GM21526 (cell line): ENCODE measurements around the gene PDE7B.

ENCODE experiments used
- ATAC-seq: cut with Tn5 transposase; IDR thresholded peaks from one replicate; pipeline ENCODE4 v1.9.1; 2021; ENCODE audit warnings: moderate library complexity; ENCODE audit not compliant: unreplicated experiment, low FRiP score

Gene PDE7B

GRCh38 chr6:136169394-136170148 is 318.1 kb downstream of the PDE7B start:
- ATAC-seq = no peak

GRCh38 chr6:136171231-136171630 is 319.7 kb downstream of the PDE7B start:
- ATAC-seq = no peak

- ATAC-seq = no peak
Measured at GRCh38 chr6:136173519-136174507, 322.3 kb downstream of the PDE7B start.

GRCh38 chr6:136174510-136174909 is 323.0 kb downstream of the PDE7B start:
- ATAC-seq = no peak

GRCh38 chr6:136175873-136176272 is 324.4 kb downstream of the PDE7B start:
- no peak for ATAC-seq

GRCh38 chr6:136178749-136179148 is 327.2 kb downstream of the PDE7B start:
- no peak for ATAC-seq

GRCh38 chr6:136180704-136181511 is 329.4 kb downstream of the PDE7B start:
- no peak for ATAC-seq

- no peak for ATAC-seq
Measured at GRCh38 chr6:136181512-136181833, 330.0 kb downstream of the PDE7B start.

- ATAC-seq = no peak
Measured at GRCh38 chr6:136181861-136182260, 330.4 kb downstream of the PDE7B start.

- ATAC-seq = no peak
Measured at GRCh38 chr6:136184738-136185137, 333.2 kb downstream of the PDE7B start.

- ATAC-seq = no peak
Measured at GRCh38 chr6:136186363-136186762, 334.9 kb downstream of the PDE7B start.

GRCh38 chr6:136188486-136188885 is 337.0 kb downstream of the PDE7B start:
- ATAC-seq = no peak

GRCh38 chr6:136189104-136189503 is 337.6 kb downstream of the PDE7B start:
- ATAC-seq = no peak

- ATAC-seq = no peak
Measured at GRCh38 chr6:136191606-136192312, 340.3 kb downstream of the PDE7B start.

GRCh38 chr6:136192902-136193301 is 341.4 kb downstream of the PDE7B start:
- ATAC-seq = no peak

GRCh38 chr6:136201732-136202131 is 350.2 kb downstream of the PDE7B start:
- no peak for ATAC-seq

GRCh38 chr6:136208783-136209182 is 357.3 kb downstream of the PDE7B start:
- no peak for ATAC-seq

- ATAC-seq = no peak
Measured at GRCh38 chr6:136209496-136209895, 358.0 kb downstream of the PDE7B start.

- ATAC-seq = no peak
Measured at GRCh38 chr6:136210398-136211165, 359.1 kb downstream of the PDE7B start.
